GM18873 (cell line): ENCODE results near the gene PSORS1C2.
"Not testable (repeated sequence)": the region's sequence is repeated elsewhere in the genome, so short reads cannot be mapped to it uniquely, and the experiment has no call there.

Experiments
- ATAC-seq: cut with Tn5 transposase; IDR thresholded peaks from one replicate; pipeline ENCODE4 v1.9.1; 2021; ENCODE audit warnings: mild to moderate bottlenecking, moderate library complexity, moderate number of reproducible peaks; ENCODE audit not compliant: unreplicated experiment, low FRiP score

Gene PSORS1C2

DNA sequence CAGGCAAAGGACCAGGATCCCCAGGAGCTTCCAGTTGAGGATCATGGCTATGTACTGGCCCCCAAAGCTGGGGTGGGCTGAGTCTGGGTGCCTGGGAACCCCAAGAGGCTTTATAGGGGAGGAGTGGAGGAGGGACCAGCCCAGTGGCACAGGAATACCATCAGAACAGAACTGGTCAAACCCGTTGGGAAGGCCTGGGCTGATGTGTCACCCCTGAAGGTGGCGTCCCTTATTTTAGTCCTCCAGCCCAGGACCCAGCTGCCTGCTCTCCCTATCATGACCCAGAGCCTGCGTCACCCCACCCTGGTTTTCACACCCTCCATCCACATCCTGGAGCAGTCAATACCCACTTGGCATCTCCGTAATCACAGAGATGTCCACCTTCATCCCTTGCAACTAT, at the start of gene PSORS1C2:
Gene PSORS1C2, minus strand, starts transcription at position 85 of the 400 bp plus-strand sequence. Its CDS starts 40 bp downstream, at position 45.
- no peak for ATAC-seq

DNA sequence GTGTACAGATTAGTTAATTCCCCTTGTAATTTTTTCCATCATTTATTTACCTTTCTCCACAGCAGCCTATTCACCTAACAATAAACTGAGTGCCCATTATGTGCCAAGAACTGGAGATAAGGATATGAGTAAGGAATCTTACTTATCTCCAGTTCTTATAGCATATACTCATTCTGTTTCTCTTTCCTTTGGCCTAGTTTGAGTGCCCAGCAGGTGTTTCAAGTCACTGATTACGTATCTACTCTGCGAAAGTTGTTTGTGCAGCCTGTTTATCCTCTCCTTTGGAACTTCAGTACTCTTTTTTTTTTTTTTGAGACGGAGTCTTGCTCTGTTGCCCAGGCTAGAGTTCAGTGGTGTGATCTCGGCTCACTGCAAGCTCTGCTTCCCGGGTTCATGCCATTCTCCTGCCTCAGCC, 48.9 kb upstream of the PSORS1C2 start:
- no peak for ATAC-seq

- ATAC-seq, result no peak
Measured at GRCh38 chr6:31186052-31186734, 47.3 kb upstream of the PSORS1C2 start.

- not testable (repeated sequence) for ATAC-seq
Measured at GRCh38 chr6:31185695-31186051, 46.8 kb upstream of the PSORS1C2 start.

- ATAC-seq, result not testable (repeated sequence)
Measured at GRCh38 chr6:31183859-31184258, 45.0 kb upstream of the PSORS1C2 start.

- ATAC-seq, result not testable (repeated sequence)
Measured at GRCh38 chr6:31183287-31183686, 44.4 kb upstream of the PSORS1C2 start.

DNA sequence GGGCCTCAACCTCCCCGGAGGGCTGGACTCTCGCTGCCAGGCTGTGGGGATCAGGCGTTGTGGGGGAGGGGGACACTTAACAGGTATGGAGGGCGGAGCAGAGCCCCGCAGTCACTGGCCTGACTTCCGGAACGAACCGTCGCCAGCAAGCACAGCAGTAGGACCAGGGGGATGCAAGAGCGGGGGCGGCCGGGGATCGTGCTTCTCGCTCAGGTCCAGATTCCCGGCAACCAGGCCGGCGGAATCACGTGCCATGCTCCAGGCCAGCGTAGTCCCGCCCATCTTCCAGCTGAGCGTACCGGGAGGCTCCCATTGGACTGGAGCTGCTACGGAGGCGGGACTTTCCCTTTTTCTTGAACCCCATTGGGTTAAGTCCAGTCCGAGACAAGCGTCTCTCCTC, 41.6 kb upstream of the PSORS1C2 start:
- ATAC-seq, result no peak

- ATAC-seq, result no peak
Measured at GRCh38 chr6:31179896-31180295, 41.0 kb upstream of the PSORS1C2 start.

DNA sequence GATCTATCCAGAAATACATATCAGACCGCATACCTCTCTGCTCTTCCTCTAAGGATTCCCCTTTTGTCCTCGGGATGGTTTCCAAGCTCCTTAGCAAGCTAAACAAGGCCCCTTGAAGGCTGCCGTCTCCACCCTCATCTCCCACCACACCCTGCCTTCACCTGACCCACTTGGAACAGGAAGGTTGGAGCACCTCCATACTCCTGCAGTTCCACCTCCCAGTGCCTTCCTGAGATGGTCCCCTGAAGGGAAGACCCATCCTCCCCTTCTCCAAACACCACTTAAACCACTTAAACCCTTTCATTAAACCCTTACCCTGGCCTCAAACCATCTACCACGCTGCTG, 40.1 kb upstream of the PSORS1C2 start:
- ATAC-seq, result no peak

DNA sequence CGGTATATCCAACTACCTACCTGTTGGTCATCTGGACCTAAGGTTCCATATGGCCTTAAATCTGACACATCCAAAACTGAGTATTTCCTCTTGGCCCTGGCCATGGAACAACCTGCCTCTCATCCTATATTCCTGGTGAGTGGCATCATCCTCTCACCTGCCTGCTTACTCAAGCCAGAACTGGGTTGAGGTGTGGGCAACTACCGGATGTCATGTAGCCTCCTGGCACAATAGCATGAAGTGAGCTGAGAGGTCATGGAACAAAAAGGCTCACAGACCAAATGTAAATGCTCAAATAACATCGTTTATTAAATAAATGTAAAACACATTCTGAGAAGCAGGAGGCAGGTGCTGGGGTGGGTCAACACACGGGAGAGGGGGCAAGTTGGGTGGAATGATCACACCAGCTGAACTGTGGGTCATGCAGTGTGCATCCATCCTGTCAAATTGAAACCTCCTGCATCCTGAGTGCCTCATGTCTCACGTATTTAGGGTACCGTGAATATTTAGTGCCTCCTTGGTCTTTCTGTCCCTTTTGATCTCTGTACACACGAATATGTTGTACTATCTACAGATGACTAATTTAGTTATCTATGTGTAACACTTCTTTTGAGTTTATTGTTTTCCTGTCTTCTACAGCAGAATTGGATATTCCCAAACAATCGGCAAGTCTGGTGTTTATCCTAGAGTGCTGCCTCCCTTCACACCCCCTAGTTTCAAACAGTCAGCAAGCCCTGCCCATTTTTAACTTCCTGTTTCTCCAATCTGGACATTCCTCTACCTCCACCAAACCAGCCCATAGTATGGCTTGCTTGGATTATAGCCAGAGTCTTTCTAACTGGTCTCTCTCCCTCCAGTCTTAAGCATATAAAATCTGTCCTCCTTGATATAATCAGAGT, 39.5 kb upstream of the PSORS1C2 start:
- ATAC-seq, result no peak

GRCh38 chr6:31175971-31176370, 37.1 kb upstream of the PSORS1C2 start:
- no peak for ATAC-seq

- no peak for ATAC-seq
Measured at GRCh38 chr6:31174378-31174777, 35.5 kb upstream of the PSORS1C2 start.

GRCh38 chr6:31173406-31173805, 34.5 kb upstream of the PSORS1C2 start:
- no peak for ATAC-seq

GRCh38 chr6:31172973-31173384, 34.1 kb upstream of the PSORS1C2 start:
- ATAC-seq, result no peak

DNA sequence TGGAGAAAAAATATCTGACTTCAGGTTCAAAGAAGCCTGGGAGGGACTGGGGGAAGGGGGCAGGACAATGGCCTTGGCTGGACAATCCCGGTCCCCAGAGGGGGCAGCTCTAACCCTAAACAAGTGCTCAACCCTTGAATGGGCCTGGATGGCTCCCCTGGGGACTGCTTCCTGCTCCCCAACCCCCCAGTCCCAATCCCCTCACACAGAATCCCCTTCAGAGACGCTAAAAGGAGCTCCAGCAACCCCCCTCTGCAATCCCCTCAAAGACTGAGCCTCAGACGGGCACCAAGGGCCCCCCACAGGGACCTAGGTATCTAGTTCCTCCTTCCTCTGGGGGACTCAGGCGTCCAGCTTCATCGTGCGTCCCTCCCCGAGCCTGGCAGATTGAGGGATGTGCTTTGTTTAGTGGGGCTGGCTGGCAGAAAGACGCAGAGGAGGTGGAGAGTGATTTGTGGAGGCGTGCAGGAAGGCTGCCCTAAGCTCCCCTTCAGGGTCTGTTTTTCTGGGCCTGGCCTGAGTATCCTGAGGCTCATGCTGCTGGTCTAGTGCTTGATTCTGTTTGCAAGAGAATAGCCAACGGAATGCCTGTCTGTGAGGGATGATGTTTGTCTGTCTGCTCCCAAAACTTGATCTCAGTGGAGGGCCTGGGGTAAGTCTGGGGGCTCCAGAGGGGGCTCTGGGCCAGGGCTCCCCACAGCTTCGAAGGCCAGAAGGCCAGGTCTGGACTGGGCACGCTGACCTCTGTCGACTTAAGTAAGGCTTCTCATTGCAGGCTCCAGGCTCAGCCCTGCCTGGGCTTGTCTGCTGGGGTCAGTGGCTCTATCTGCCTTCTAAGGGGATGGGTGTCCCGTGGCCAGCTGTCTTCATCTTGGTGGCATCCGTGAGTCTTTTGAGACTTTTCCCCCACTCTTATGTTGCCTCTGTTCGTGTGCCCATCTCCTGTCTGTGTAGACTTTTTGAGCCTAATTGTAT, 33.4 kb upstream of the PSORS1C2 start:
- ATAC-seq, result no peak

DNA sequence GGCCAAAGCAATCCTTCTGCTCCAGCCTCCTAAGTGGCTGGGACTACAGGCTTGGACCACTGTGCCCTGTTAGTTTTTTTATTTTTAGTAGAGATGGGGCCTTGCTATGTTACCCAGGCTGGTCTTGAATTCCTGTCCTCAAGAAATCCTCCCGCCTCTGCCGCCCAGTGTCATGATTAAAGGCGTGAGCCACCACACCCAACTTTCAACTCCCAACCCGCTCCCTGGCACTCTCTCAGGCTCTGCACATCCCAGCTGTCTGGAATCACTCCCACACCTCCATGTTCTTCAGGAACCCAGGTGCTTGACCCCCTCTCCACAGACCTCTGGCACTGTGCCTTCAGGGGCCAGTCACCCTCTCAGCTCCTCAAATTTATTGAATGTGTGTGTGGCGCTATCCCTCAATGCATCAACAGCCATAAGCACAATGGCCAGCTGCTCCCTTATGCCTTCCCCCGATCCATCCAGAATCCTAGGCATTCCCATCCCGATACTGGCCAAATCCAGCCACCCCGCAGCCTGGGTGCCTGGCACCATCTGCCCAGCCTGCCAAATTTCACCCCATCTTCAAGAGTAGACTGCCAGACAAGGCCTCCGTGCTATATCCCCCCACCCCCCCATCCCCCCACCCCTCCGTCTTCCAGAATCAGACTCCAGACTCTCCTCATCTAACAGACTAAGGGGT, 32.3 kb upstream of the PSORS1C2 start:
- no peak for ATAC-seq

GRCh38 chr6:31170600-31170881, 31.7 kb upstream of the PSORS1C2 start, which contains the start of gene POU5F1:
Gene POU5F1, minus strand, starts transcription at chr6:31170682. Its CDS starts 62 bp downstream, at chr6:31170620.
- ATAC-seq, result no peak

GRCh38 chr6:31169858-31170599, 31.2 kb upstream of the PSORS1C2 start:
- ATAC-seq, result not testable (repeated sequence)

DNA sequence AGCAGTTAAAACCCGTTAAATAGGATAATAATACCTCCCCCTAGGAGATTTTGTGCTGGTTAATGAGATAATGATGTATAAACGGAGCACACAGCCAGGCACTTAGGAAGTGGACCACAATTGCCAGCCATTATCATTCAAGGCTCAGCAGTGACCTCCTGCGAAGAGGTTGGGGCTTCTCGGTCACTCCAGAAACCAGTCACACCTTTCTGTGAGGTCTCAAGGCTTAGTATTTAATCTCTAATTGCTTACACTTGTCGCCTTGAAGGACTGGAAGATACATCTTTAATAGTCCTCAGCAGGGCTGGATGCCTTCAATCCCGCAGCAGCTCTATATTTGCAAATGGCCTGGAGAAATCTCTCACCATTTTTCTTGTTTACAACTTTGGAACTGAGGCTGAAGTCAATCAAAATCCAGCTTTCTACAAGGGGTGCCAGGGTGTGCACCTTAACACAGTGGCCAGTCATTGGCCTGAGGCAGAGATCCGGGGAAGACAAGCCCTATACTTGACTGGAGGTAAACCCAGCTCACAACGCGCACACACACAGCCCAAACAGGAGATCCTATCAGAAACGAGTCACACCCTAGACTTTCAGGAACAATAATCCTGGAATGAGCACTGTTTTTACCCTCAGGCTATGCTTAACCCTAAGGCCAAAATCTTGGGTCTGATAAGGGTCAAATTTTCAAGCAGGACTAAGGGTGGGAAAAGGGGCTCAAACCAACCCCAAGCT, 30.4 kb upstream of the PSORS1C2 start:
- ATAC-seq, result no peak
